ENCODE results near the gene CKLF. TPM values are rescaled to one million over a fixed set of nuclear protein-coding genes. Genes with fewer than 3 reads are reported as not detected.

Gene CKLF
- total and polyA plus RNA-seq, 2 donors (not counting 1 experiment from before 2014, with no cell fraction given) = 30.4 to 53.6 TPM

DNA sequence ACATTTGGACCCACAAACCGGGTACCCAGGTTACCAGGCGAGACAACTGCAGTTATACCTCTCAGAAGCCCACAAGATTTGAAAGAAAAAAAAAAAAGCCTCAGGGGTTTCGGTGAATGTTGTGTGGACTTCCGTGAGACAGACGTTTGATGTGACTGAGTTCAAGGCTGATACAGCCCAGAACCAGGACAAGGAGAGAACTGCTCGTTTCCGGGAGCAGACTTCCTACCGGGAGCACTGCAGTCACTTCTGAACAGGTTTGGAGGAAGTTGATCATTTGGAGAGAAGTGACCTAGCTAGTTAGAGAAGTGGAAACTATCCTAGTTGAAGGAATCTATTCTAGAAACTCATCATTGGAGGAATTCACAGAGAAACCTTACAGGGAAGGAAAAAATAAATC, 847 bp downstream of the CKLF start:
- POLR2A ChIA-PET = interaction anchor here (0.8 to 2.1 kb wide), 5 partner anchors 9 to 71 kb away, joined by 3 to 9 read pairs (median 4); partner anchors contain the start of gene CMTM3
- peaks cover 46 to 53% of the 10 kb centered on the region in 2 donors for H3K4me1 ChIP-seq (ENCODE audit: control insufficient read depth in 2 of 2, insufficient read depth in 2 of 2, low read length in 2 of 2)

DNA sequence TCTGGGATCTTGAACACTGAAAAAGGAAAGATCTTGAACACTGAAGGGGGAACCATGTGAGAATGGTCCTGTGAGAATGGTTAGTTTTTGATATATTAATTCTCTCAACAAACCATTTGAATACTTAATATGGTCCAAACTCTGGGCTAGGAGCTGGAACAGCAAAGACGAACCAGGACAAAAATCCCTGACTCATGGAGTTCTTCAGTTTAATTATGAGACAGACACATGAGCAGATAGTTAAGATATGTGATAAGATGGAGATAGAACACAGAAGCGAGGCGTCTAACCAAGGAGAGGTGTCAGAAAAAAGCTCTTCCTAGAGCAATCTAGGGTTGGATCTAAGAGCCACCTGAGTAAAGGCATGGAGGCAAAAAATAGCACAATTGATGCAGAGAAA, 1.6 kb downstream of the CKLF start:
- no peaks in the 10 kb centered on the region for H3K9me3 ChIP-seq (ENCODE audit: control extremely low read depth in 1 of 3, control insufficient read depth in 2 of 3, insufficient read depth in 1 of 3, low read length in 2 of 3)
- peaks cover 47% of the 10 kb centered on the region for H3K79me2 ChIP-seq (ENCODE audit: control insufficient read depth, insufficient read depth, low read length)
- H3K9me3 Mint-ChIP-seq (ENCODE audit: insufficient read depth) = no peaks in the 10 kb centered on the region
- H3K4me3 Mint-ChIP-seq = peak overlapping the region; percentile 95
- no peak overlapping the region for H3K9ac ChIP-seq (ENCODE audit: low read length)
- no peak overlapping the region for H3K27ac ChIP-seq (ENCODE audit: low read length in 2 of 2)
- peaks cover 16% of the 10 kb centered on the region for H4K20me1 ChIP-seq (ENCODE audit: control insufficient read depth, insufficient read depth, low read length, poor library complexity, severe bottlenecking)
- WGBS (ENCODE audit: insufficient coverage) = no CpG with 5 or more reads among the region's 3 CpGs
- ATAC-seq (ENCODE audit: low read depth) = no peak
- no peaks in the 10 kb centered on the region for H3K27me3 Mint-ChIP-seq
- H3K27ac Mint-ChIP-seq = no peak overlapping the region
- POLR2A ChIA-PET = no interaction called here
- H3K27me3 ChIP-seq (replicated peaks in 1 of 4; ENCODE audit: control extremely low read depth in 1 of 4, control insufficient read depth in 3 of 4, insufficient read depth in 4 of 4, low read length in 3 of 4) = no peaks in the 10 kb centered on the region
- H3K36me3 ChIP-seq (replicated peaks in 1 of 2; ENCODE audit: control extremely low read depth in 1 of 2, control insufficient read depth in 1 of 2, extremely low read depth in 1 of 2, insufficient read depth in 2 of 2, low read length in 1 of 2) = peaks cover 3 to 15% of the 10 kb centered on the region in 2 experiments
- no peak overlapping the region for H2AFZ ChIP-seq (ENCODE audit: insufficient read depth, low read depth, low read length, poor library complexity, severe bottlenecking)
- H3K4me3 ChIP-seq (ENCODE audit: control extremely low read depth in 1 of 5, extremely low read depth in 1 of 5, insufficient read depth in 1 of 5, low read depth in 2 of 5, low read length in 4 of 5) = peak overlapping the region in 1 of 5 experiments; percentile 92
- intact Hi-C loops (cut with micrococcal nuclease) = no loop called here
- peaks cover 68% of the 10 kb centered on the region for H3K4me1 Mint-ChIP-seq
- no peak for DNase-seq
- peak overlapping the region; percentile 83 for H3K4me2 ChIP-seq (replicated peaks; ENCODE audit: low read depth, low read length, poor library complexity, severe bottlenecking)
- TF ChIP-seq, protein P1, sequence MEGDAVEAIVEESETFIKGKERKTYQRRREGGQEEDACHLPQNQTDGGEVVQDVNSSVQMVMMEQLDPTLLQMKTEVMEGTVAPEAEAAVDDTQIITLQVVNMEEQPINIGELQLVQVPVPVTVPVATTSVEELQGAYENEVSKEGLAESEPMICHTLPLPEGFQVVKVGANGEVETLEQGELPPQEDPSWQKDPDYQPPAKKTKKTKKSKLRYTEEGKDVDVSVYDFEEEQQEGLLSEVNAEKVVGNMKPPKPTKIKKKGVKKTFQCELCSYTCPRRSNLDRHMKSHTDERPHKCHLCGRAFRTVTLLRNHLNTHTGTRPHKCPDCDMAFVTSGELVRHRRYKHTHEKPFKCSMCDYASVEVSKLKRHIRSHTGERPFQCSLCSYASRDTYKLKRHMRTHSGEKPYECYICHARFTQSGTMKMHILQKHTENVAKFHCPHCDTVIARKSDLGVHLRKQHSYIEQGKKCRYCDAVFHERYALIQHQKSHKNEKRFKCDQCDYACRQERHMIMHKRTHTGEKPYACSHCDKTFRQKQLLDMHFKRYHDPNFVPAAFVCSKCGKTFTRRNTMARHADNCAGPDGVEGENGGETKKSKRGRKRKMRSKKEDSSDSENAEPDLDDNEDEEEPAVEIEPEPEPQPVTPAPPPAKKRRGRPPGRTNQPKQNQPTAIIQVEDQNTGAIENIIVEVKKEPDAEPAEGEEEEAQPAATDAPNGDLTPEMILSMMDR (IDR thresholded peaks at IDR 0.05) = no peak
- TF ChIP-seq EZH2 (IDR thresholded peaks at IDR 0.05; ENCODE audit: borderline replicate concordance, insufficient read depth, low read depth, low read length, poor library complexity, severe bottlenecking) = no peak
- CTCF ChIA-PET = interaction anchor here (0.9 to 2.4 kb wide), 6 partner anchors 9 to 77 kb away, joined by 3 to 11 read pairs (median 6); no protein-coding TSS in a partner anchor
- H3K4me1 ChIP-seq (ENCODE audit: control insufficient read depth in 2 of 2, insufficient read depth in 2 of 2, low read length in 2 of 2) = peaks cover 38 to 46% of the 10 kb centered on the region in 2 donors

More for the DNA sequence above, 847 bp downstream of the CKLF start:
- Mint-ChIP-seq H3K27me3 (no peaks in the 10 kb centered on the region), H3K4me1 (peaks cover 74% of the 10 kb centered on the region), H3K27ac (peak overlapping the region; percentile 77), H3K4me3 (peak overlapping the region; percentile 95), H3K9me3 (ENCODE audit: insufficient read depth) (no peaks in the 10 kb centered on the region)
- CTCF ChIA-PET = interaction anchor here (0.8 to 6.6 kb wide), 15 partner anchors 9 to 76 kb away, joined by 3 to 46 read pairs (median 7); partner anchors contain the start of gene CMTM2
- intact Hi-C loops (cut with micrococcal nuclease) = loop anchor here (2.0 kb wide), 1 partner anchor 70 kb away; no protein-coding TSS in a partner anchor
- ATAC-seq (ENCODE audit: low read depth) (no peak), DNase-seq (no peak)
- WGBS (ENCODE audit: insufficient coverage) = 9% methylated on average over 6 of the region's 8 CpGs
- Histone ChIP-seq H4K20me1 (ENCODE audit: control insufficient read depth, insufficient read depth, low read length, poor library complexity, severe bottlenecking) (peaks cover 8% of the 10 kb centered on the region), H3K79me2 (ENCODE audit: control insufficient read depth, insufficient read depth, low read length) (peaks cover 43% of the 10 kb centered on the region), H3K9me3 (ENCODE audit: control extremely low read depth in 1 of 3, control insufficient read depth in 2 of 3, insufficient read depth in 1 of 3, low read length in 2 of 3) (no peaks in the 10 kb centered on the region), H3K4me3 (ENCODE audit: control extremely low read depth in 1 of 5, extremely low read depth in 1 of 5, insufficient read depth in 1 of 5, low read depth in 2 of 5, low read length in 4 of 5) (peak overlapping the region; percentile 60 to 92 (median 71)), H3K4me2 (replicated peaks; ENCODE audit: low read depth, low read length, poor library complexity, severe bottlenecking) (peak overlapping the region; percentile 83), H2AFZ (ENCODE audit: insufficient read depth, low read depth, low read length, poor library complexity, severe bottlenecking) (peak overlapping the region; percentile 89), H3K27ac (ENCODE audit: low read length in 2 of 2) (no peak overlapping the region), H3K27me3 (replicated peaks in 1 of 4; ENCODE audit: control extremely low read depth in 1 of 4, control insufficient read depth in 3 of 4, insufficient read depth in 4 of 4, low read length in 3 of 4) (no peaks in the 10 kb centered on the region), H3K9ac (ENCODE audit: low read length) (peak overlapping the region; percentile 74), H3K36me3 (replicated peaks in 1 of 2; ENCODE audit: control extremely low read depth in 1 of 2, control insufficient read depth in 1 of 2, extremely low read depth in 1 of 2, insufficient read depth in 2 of 2, low read length in 1 of 2) (peaks cover 3 to 7% of the 10 kb centered on the region in 2 experiments)
- TF ChIP-seq, protein P1 (IDR thresholded peaks at IDR 0.05) = no peak
- no peak for TF ChIP-seq EZH2 (IDR thresholded peaks at IDR 0.05; ENCODE audit: borderline replicate concordance, insufficient read depth, low read depth, low read length, poor library complexity, severe bottlenecking)
